Fibroblast of lung (primary cell): ENCODE results near the gene LAX1.

ENCODE experiments used
- CTCF ChIP-seq, 2 donors: IDR thresholded peaks in 1 of 2; conservative IDR thresholded peaks in 1 of 2; 1 replicate in 1 of 2; 2 replicates in 1 of 2; pipeline ENCODE4 v1.5.1; 2011 to 2012; ENCODE audit warnings: low read length in 2 of 2, control low read depth in 1 of 2, inconsistent platforms in 1 of 2, low read depth in 1 of 2, mild to moderate bottlenecking in 1 of 2
- EZH2 ChIP-seq: IDR thresholded peaks from 2 replicates; pipeline ENCODE4 v1.5.1; 2012; ENCODE audit warnings: low read length, control low read depth, mild to moderate bottlenecking; ENCODE audit errors: missing control alignments

- TF ChIP-seq CTCF (conservative IDR thresholded peaks at IDR 0.05 in 1 of 2, IDR thresholded peaks at IDR 0.05 in 1 of 2; ENCODE audit: low read depth in 1 of 2, low read length in 2 of 2) (no peak), EZH2 (no peak)
Measured at GRCh38 chr1:203776636-203777035, 11.7 kb downstream of the LAX1 start.
